DOHH2 (cell line): ENCODE measurements around the gene APOO.

ENCODE experiments used
- H3F3A ChIP-seq: fragments of 200-600 bp; sonication (generic), shearing (Covaris generic); 2 replicates; pipeline ENCODE4 v1.6.0; 2016; ENCODE audit warnings: antibody characterized with exemption, mild to moderate bottlenecking; ENCODE audit not compliant: control insufficient read depth, insufficient read depth
- H3K27ac ChIP-seq: fragments of 200-600 bp; sonication (generic); 2 replicates; pipeline ENCODE4 v1.5.1; 2014; ENCODE audit warnings: low read depth, mild to moderate bottlenecking, low read length, moderate library complexity
- H3K27me3 ChIP-seq: fragments of 200-600 bp; sonication (generic); 2 replicates; pipeline ENCODE4 v1.6.1; 2014; ENCODE audit warnings: mild to moderate bottlenecking, low read length, mixed read lengths; ENCODE audit not compliant: control insufficient read depth
- H3K36me3 ChIP-seq: fragments of 200-600 bp; sonication (generic); 2 replicates; pipeline ENCODE4 v1.6.1; 2014; ENCODE audit warnings: mild to moderate bottlenecking, low read length, moderate library complexity, mixed read lengths; ENCODE audit not compliant: control insufficient read depth
- H3K4me1 ChIP-seq: fragments of 200-600 bp; sonication (generic); 2 replicates; pipeline ENCODE4 v1.6.1; 2014; ENCODE audit warnings: mild to moderate bottlenecking, low read length, mixed read lengths; ENCODE audit not compliant: control insufficient read depth
- H3K4me2 ChIP-seq: fragments of 200-600 bp; sonication (generic); 2 replicates; pipeline ENCODE4 v1.6.0; 2014; ENCODE audit warnings: mild to moderate bottlenecking, low read length, moderate library complexity
- H3K4me3 ChIP-seq: fragments of 200-600 bp; sonication (generic); 2 replicates; pipeline ENCODE4 v1.5.1; 2014; ENCODE audit warnings: mild to moderate bottlenecking, low read length, mixed read lengths
- H3K79me2 ChIP-seq: fragments of 200-600 bp; sonication (generic); 2 replicates; pipeline ENCODE4 v1.6.1; 2014; ENCODE audit warnings: mild to moderate bottlenecking, low read length, mixed read lengths; ENCODE audit not compliant: control insufficient read depth
- H3K9me2 ChIP-seq: fragments of 200-600 bp; sonication (generic); replicated peaks from 2 replicates; pipeline ENCODE4 v1.6.1; 2014; ENCODE audit warnings: mild to moderate bottlenecking, low read length, mixed read lengths; ENCODE audit not compliant: control insufficient read depth
- H3K9me3 ChIP-seq: fragments of 200-600 bp; sonication (generic); 2 replicates; pipeline ENCODE4 v1.6.1; 2014; ENCODE audit warnings: antibody characterized with exemption, low read length, mixed read lengths; ENCODE audit not compliant: control insufficient read depth, insufficient read depth
- H4K20me1 ChIP-seq: fragments of 200-600 bp; sonication (generic); 2 replicates; pipeline ENCODE4 v1.6.0; 2014; ENCODE audit warnings: low read depth, mild to moderate bottlenecking, antibody characterized with exemption, low read length, moderate library complexity; ENCODE audit not compliant: control insufficient read depth, insufficient read depth
- EZH2phosphoT487 ChIP-seq: fragments of 200-600 bp; sonication (generic); IDR thresholded peaks from 2 replicates; pipeline ENCODE4 v1.6.1; 2017; ENCODE audit warnings: borderline replicate concordance, mild to moderate bottlenecking, antibody characterized with exemption, low read length, moderate library complexity, mixed read lengths
- TF ChIP-seq, protein P1 (sequence below): fragments of 200-600 bp; sonication (generic); IDR thresholded peaks from one replicate; pipeline ENCODE4 v1.5.1; 2014; ENCODE audit warnings: antibody characterized with exemption, mild to moderate bottlenecking, low read depth, low read length; ENCODE audit not compliant: poor library complexity, severe bottlenecking

Gene APOO

DNA sequence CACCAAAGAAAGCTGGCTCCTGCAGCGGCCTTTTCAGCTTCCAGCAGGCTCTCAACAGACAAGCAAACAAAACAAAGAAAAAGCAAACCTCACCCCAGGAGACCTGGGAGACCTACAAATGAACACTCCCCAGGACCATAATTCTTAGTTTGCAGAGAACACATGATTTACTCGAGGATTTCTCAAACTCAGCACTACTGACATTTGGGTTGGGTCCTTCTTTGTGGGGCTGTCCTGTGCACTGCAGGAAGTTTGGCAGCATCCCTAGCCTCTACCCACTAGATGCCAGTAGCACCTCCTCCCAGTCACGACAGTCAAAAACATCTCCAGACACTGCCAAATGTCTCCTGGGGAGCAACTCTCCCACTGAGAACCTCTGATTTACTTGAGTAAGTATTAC lies 21.9 kb downstream of the APOO start:
- no peaks in the 10 kb centered on the region for H4K20me1 ChIP-seq
- no peak overlapping the region for H3K4me2 ChIP-seq
- H3K9me3 ChIP-seq, result no peaks in the 10 kb centered on the region
- no peaks in the 10 kb centered on the region for H3K79me2 ChIP-seq
- H3K36me3 ChIP-seq, result no peaks in the 10 kb centered on the region
- no peaks in the 10 kb centered on the region for H3K4me1 ChIP-seq
- H3K27ac ChIP-seq, result no peak overlapping the region
- H3K27me3 ChIP-seq, result no peaks in the 10 kb centered on the region
- no peaks in the 10 kb centered on the region for H3K9me2 ChIP-seq
- no peak overlapping the region for H3K4me3 ChIP-seq
- no peak for TF ChIP-seq EZH2phosphoT487
- TF ChIP-seq, protein P1, sequence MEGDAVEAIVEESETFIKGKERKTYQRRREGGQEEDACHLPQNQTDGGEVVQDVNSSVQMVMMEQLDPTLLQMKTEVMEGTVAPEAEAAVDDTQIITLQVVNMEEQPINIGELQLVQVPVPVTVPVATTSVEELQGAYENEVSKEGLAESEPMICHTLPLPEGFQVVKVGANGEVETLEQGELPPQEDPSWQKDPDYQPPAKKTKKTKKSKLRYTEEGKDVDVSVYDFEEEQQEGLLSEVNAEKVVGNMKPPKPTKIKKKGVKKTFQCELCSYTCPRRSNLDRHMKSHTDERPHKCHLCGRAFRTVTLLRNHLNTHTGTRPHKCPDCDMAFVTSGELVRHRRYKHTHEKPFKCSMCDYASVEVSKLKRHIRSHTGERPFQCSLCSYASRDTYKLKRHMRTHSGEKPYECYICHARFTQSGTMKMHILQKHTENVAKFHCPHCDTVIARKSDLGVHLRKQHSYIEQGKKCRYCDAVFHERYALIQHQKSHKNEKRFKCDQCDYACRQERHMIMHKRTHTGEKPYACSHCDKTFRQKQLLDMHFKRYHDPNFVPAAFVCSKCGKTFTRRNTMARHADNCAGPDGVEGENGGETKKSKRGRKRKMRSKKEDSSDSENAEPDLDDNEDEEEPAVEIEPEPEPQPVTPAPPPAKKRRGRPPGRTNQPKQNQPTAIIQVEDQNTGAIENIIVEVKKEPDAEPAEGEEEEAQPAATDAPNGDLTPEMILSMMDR, result no peak
- no peaks in the 10 kb centered on the region for H3F3A ChIP-seq

DNA sequence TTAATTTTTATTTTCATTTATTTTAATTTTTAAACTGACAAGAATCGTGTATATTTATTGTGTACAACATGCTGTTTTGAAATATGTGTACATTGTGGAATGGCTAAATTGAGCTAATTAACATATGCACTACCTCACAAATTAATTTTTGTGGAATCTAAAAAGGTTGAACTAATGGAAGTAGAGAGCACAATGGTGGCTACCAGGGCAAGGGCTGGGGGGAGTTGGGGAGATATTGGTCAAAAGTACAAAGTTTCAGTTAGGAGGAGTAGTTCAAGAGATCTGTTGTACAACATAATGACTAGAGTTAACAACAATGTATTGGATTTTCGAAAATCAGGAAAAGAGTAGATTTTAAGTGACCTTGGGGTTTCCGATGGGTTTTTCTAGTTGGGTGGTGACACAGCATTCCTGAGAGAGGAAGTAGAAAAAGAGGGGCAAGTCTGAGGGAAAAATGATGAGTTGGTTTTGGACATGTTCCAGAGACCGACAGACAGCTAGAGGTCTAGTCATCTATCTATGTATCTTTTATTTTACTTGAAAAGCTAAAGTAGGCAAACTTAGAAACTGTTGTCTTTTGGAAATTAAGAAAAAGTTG lies 23.2 kb downstream of the APOO start:
- no peaks in the 10 kb centered on the region for H3K36me3 ChIP-seq
- TF ChIP-seq, protein P1, result no peak
- no peak for TF ChIP-seq EZH2phosphoT487
- H3K79me2 ChIP-seq, result no peaks in the 10 kb centered on the region
- no peak overlapping the region for H3K27ac ChIP-seq
- no peaks in the 10 kb centered on the region for H3F3A ChIP-seq
- H3K9me3 ChIP-seq, result no peaks in the 10 kb centered on the region
- H3K4me3 ChIP-seq, result no peak overlapping the region
- no peaks in the 10 kb centered on the region for H4K20me1 ChIP-seq
- H3K27me3 ChIP-seq, result no peaks in the 10 kb centered on the region
- no peaks in the 10 kb centered on the region for H3K9me2 ChIP-seq
- H3K4me2 ChIP-seq, result no peak overlapping the region
- H3K4me1 ChIP-seq, result no peaks in the 10 kb centered on the region

DNA sequence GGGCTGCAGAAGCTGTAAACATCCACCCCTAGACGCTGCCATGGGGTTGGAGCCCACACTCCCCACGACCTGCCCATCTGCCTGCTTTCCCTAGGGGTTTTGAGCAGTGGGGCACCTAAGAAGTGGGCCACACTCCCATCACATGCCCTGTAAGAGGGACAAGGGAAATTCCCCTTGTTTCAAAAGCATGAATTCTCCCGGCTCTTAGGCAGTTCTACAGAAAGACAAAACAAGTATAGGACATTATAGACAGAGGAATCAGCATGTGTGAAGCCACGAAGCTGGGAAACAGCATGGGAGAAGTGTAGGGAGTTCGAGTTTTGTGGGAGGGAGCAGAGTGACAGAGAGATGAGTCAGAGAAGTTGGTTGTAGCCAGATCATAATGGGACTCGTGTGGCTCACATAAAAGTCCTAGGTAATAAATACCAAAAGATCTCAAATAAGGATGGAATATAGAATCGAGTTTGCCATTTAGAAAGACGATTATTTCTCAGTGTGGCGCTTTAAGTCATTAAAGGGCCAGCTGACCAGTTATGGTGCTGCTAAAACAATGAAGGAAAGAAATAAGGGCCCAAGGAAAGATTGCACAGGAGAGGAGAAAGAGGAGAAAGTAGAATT lies 23.9 kb downstream of the APOO start:
- Histone ChIP-seq H3K9me3 (no peaks in the 10 kb centered on the region), H3K27me3 (no peaks in the 10 kb centered on the region), H3K79me2 (no peaks in the 10 kb centered on the region), H3K36me3 (no peaks in the 10 kb centered on the region), H3K4me1 (no peaks in the 10 kb centered on the region), H3K4me3 (no peak overlapping the region), H3F3A (no peaks in the 10 kb centered on the region), H4K20me1 (no peaks in the 10 kb centered on the region), H3K9me2 (no peaks in the 10 kb centered on the region), H3K4me2 (no peak overlapping the region), H3K27ac (no peak overlapping the region)
- TF ChIP-seq EZH2phosphoT487, result no peak
- TF ChIP-seq, protein P1, result no peak
